ENCODE data around the gene ALG14. TPM values are rescaled to one million over a fixed set of nuclear protein-coding genes. Genes with fewer than 3 reads are reported as not detected.

Gene ALG14
- total and polyA plus RNA-seq, 2 donors (not counting 1 experiment from before 2014, with no cell fraction given): 0.92 to 2.6 TPM

DNA sequence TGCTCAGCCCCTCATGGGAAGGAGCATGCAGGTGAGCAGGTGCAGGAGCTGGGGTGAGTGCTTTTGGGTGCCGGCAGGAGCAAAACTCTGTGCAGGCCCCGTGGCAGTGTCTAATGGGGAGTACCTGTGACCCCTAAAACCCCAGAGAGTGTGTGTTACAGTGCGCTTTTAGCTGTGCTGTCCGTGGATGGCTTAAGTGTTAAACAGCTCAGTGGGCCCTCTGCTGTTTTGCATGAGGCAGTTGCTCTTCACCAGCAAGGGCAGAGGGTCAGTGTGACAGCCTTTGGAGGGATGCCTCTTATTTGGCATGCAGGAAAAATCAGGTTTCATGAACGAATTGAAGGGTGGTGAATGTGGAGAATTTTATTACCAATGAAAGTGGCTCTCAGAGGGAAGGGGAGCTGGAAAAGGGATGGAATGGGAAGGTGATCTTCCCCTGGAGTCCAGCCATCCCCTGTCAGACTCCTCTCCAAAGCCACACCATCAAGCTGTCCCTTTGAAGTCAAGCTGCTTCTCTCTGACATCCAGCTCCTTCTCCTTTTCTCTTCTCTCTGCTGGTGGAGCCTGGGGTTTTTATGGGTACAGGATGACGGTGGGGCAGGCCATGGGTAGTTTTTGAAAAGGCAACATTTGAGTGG, 17.0 kb upstream of the ALG14 start:
- ChIA-PET CTCF (no interaction called here), POLR2A (no interaction called here)
- Histone ChIP-seq H3K79me2 (ENCODE audit: control insufficient read depth, insufficient read depth, low read length) (no peaks in the 10 kb centered on the region), H3K36me3 (replicated peaks in 1 of 2; ENCODE audit: control extremely low read depth in 1 of 2, control insufficient read depth in 1 of 2, extremely low read depth in 1 of 2, insufficient read depth in 2 of 2, low read length in 1 of 2) (no peaks in the 10 kb centered on the region), H3K27me3 (replicated peaks in 1 of 4; ENCODE audit: control extremely low read depth in 1 of 4, control insufficient read depth in 3 of 4, insufficient read depth in 4 of 4, low read length in 3 of 4) (no peaks in the 10 kb centered on the region), H3K27ac (ENCODE audit: low read length in 2 of 2) (no peak overlapping the region), H2AFZ (ENCODE audit: insufficient read depth, low read depth, low read length, poor library complexity, severe bottlenecking) (no peak overlapping the region), H3K4me2 (replicated peaks; ENCODE audit: low read depth, low read length, poor library complexity, severe bottlenecking) (no peak overlapping the region), H3K4me1 (ENCODE audit: control insufficient read depth in 2 of 2, insufficient read depth in 2 of 2, low read length in 2 of 2) (no peaks in the 10 kb centered on the region), H3K9ac (ENCODE audit: low read length) (no peak overlapping the region), H3K9me3 (ENCODE audit: control extremely low read depth in 1 of 3, control insufficient read depth in 2 of 3, insufficient read depth in 1 of 3, low read length in 2 of 3) (peaks cover 0 to 8% (median 0%) of the 10 kb centered on the region in 3 donors), H3K4me3 (ENCODE audit: control extremely low read depth in 1 of 5, extremely low read depth in 1 of 5, insufficient read depth in 1 of 5, low read depth in 2 of 5, low read length in 4 of 5) (no peak overlapping the region), H4K20me1 (ENCODE audit: control insufficient read depth, insufficient read depth, low read length, poor library complexity, severe bottlenecking) (no peaks in the 10 kb centered on the region)
- intact Hi-C loops (cut with micrococcal nuclease): no loop called here
- TF ChIP-seq EZH2 (IDR thresholded peaks at IDR 0.05; ENCODE audit: borderline replicate concordance, insufficient read depth, low read depth, low read length, poor library complexity, severe bottlenecking) (no peak), CTCF (IDR thresholded peaks at IDR 0.05) (no peak)
- H3K27ac Mint-ChIP-seq: no peak overlapping the region
- H3K9me3 Mint-ChIP-seq (ENCODE audit: insufficient read depth): no peaks in the 10 kb centered on the region
- H3K27me3 Mint-ChIP-seq: peaks cover 8% of the 10 kb centered on the region
- no peak for ATAC-seq (ENCODE audit: low read depth)
- H3K4me3 Mint-ChIP-seq: no peak overlapping the region
- no peak for DNase-seq
- no peaks in the 10 kb centered on the region for H3K4me1 Mint-ChIP-seq
- WGBS (ENCODE audit: insufficient coverage): 92% methylated on average over 5 of the region's 6 CpGs

GRCh38 chr1:95088303-95088702, 15.6 kb upstream of the ALG14 start:
- Histone ChIP-seq H3K27me3 (replicated peaks in 1 of 4; ENCODE audit: control extremely low read depth in 1 of 4, control insufficient read depth in 3 of 4, insufficient read depth in 4 of 4, low read length in 3 of 4) (no peaks in the 10 kb centered on the region), H2AFZ (ENCODE audit: insufficient read depth, low read depth, low read length, poor library complexity, severe bottlenecking) (no peak overlapping the region), H3K9me3 (ENCODE audit: control extremely low read depth in 1 of 3, control insufficient read depth in 2 of 3, insufficient read depth in 1 of 3, low read length in 2 of 3) (peaks cover 0 to 8% (median 0%) of the 10 kb centered on the region in 3 donors), H4K20me1 (ENCODE audit: control insufficient read depth, insufficient read depth, low read length, poor library complexity, severe bottlenecking) (no peaks in the 10 kb centered on the region), H3K4me2 (replicated peaks; ENCODE audit: low read depth, low read length, poor library complexity, severe bottlenecking) (no peak overlapping the region), H3K4me3 (ENCODE audit: control extremely low read depth in 1 of 5, extremely low read depth in 1 of 5, insufficient read depth in 1 of 5, low read depth in 2 of 5, low read length in 4 of 5) (no peak overlapping the region), H3K9ac (ENCODE audit: low read length) (no peak overlapping the region), H3K4me1 (ENCODE audit: control insufficient read depth in 2 of 2, insufficient read depth in 2 of 2, low read length in 2 of 2) (no peaks in the 10 kb centered on the region), H3K36me3 (replicated peaks in 1 of 2; ENCODE audit: control extremely low read depth in 1 of 2, control insufficient read depth in 1 of 2, extremely low read depth in 1 of 2, insufficient read depth in 2 of 2, low read length in 1 of 2) (no peaks in the 10 kb centered on the region), H3K79me2 (ENCODE audit: control insufficient read depth, insufficient read depth, low read length) (no peaks in the 10 kb centered on the region), H3K27ac (ENCODE audit: low read length in 2 of 2) (no peak overlapping the region)
- CTCF ChIA-PET: interaction anchor here (0.6 to 2.3 kb wide), 5 partner anchors 28 to 151 kb away, joined by 3 to 8 read pairs (median 4); partner anchors contain the start of genes RWDD3 and TLCD4
- no peak for TF ChIP-seq CTCF (IDR thresholded peaks at IDR 0.05)
- TF ChIP-seq EZH2 (IDR thresholded peaks at IDR 0.05; ENCODE audit: borderline replicate concordance, insufficient read depth, low read depth, low read length, poor library complexity, severe bottlenecking): no peak
- H3K27ac Mint-ChIP-seq: no peak overlapping the region
- intact Hi-C loops (cut with micrococcal nuclease): no loop called here
- H3K27me3 Mint-ChIP-seq: peaks cover 5% of the 10 kb centered on the region
- H3K9me3 Mint-ChIP-seq (ENCODE audit: insufficient read depth): no peaks in the 10 kb centered on the region
- WGBS (ENCODE audit: insufficient coverage): no CpG with 5 or more reads among the region's 1 CpG
- ATAC-seq (ENCODE audit: low read depth) (no peak), DNase-seq (no peak)
- H3K4me3 Mint-ChIP-seq: no peak overlapping the region
- no peaks in the 10 kb centered on the region for H3K4me1 Mint-ChIP-seq
- POLR2A ChIA-PET: no interaction called here
